HepG2 (cell line): ENCODE results near the gene ARHGAP10. TPM values are rescaled to one million over a fixed set of nuclear protein-coding genes. Genes with fewer than 3 reads are reported as not detected.

Experiments used
- ATAC-seq: fragments of 200-7000 bp; cut with Tn5 transposase; 3 replicates; pipeline ENCODE4 v1.9.1; 2020; ENCODE audit warnings: mild to moderate bottlenecking, moderate library complexity
- BruUV-seq: library from RNA; stranded (reverse); fragments of 400-500 nt; replicated peaks from 2 replicates; lab custom pipeline; 2021; lab: Mats Ljungman, UMichigan
- CTCF ChIA-PET: fragments of 300-600 bp; formaldehyde crosslinking; extraction: SDS; loops from one replicate; lab custom pipeline; 2021; ENCODE audit warnings: low total read pairs, inconsistent platforms, low intra/inter-chr PET ratio; lab: Yijun Ruan, JAX
- POLR2A ChIA-PET: fragments of 350-600 bp; sonication (Branson Sonifier 250); formaldehyde crosslinking; loops from one replicate; lab custom pipeline; 2020; ENCODE audit warnings: antibody characterized with exemption, inconsistent platforms; lab: Yijun Ruan, JAX
- DNase-seq: peaks from one replicate; pipeline ENCODE4 v3.0.0-alpha.2; 2015; ENCODE audit warnings: low spot score
- FAIRE-seq: peaks from 3 replicates; lab custom pipeline; 2011; peaks lifted over from hg19 to GRCh38; lab: Jason Lieb, UNC
- H2AFZ ChIP-seq: one replicate; pipeline ENCODE4 v1.6.1; 2011; ENCODE audit warnings: low read length, inconsistent platforms
- H3K27ac ChIP-seq: fragments of 300-600 bp; 3 replicates; pipeline ENCODE4 v1.8.0; 2011; ENCODE audit warnings: mixed run types, mild to moderate bottlenecking, mixed read lengths, low read length, inconsistent platforms; ENCODE audit not compliant: insufficient read depth; ENCODE audit errors: extremely low read length
- H3K27me3 ChIP-seq, 2 experiments: fragments of 200-600 bp in 1 of 2; 2 replicates in 1 of 2; 3 replicates in 1 of 2; pipeline versions ENCODE4 v1.6.0 to v1.8.0; 2011; ENCODE audit warnings: low read length in 2 of 2, mild to moderate bottlenecking in 2 of 2, moderate library complexity in 2 of 2, inconsistent platforms in 1 of 2; ENCODE audit not compliant: insufficient read depth in 2 of 2, control insufficient read depth in 1 of 2
- H3K36me3 ChIP-seq, 2 experiments: fragments of 200-600 bp in 1 of 2; replicated peaks in 1 of 2; 2 replicates in 1 of 2; 3 replicates in 1 of 2; pipeline versions ENCODE4 v1.5.1 to v1.8.0; 2011; ENCODE audit warnings: low read length in 2 of 2, inconsistent platforms in 1 of 2; ENCODE audit not compliant: insufficient read depth in 2 of 2, control insufficient read depth in 1 of 2
- H3K4me1 ChIP-seq: 2 replicates; pipeline ENCODE4 v1.5.1; 2012; ENCODE audit warnings: low read length, inconsistent platforms; ENCODE audit not compliant: insufficient read depth
- H3K4me2 ChIP-seq: 2 replicates; pipeline ENCODE4 v1.6.0; 2011; ENCODE audit warnings: low read depth, low read length, inconsistent platforms
- H3K4me3 ChIP-seq, 3 experiments: fragments of 200-600 bp in 1 of 3; sonication (generic), shearing (Covaris generic) in 1 of 3; replicated peaks in 1 of 3; 2 replicates each; pipeline ENCODE4 v1.5.1; 2011 to 2016; ENCODE audit warnings: low read length in 3 of 3, inconsistent platforms in 2 of 3, low read depth in 2 of 3, mild to moderate bottlenecking in 2 of 3, control low read depth in 1 of 3, mixed read lengths in 1 of 3; ENCODE audit not compliant: insufficient read depth in 1 of 3
- H3K79me2 ChIP-seq: one replicate; pipeline ENCODE4 v1.6.1; 2011; ENCODE audit warnings: low read length, inconsistent platforms; ENCODE audit not compliant: insufficient read depth
- H3K9ac ChIP-seq: 2 replicates; pipeline ENCODE4 v1.6.0; 2011; ENCODE audit warnings: mild to moderate bottlenecking, low read depth, low read length, inconsistent platforms; ENCODE audit not compliant: insufficient read depth
- H3K9me3 ChIP-seq: 2 replicates; pipeline ENCODE4 v1.5.1; 2012; ENCODE audit warnings: mild to moderate bottlenecking, low read length
- H4K20me1 ChIP-seq: 2 replicates; pipeline ENCODE4 v1.6.0; 2011; ENCODE audit warnings: inconsistent platforms, mild to moderate bottlenecking, low read length, moderate library complexity; ENCODE audit not compliant: insufficient read depth
- BRCA1 ChIP-seq: sonication (generic); formaldehyde crosslinking; IDR thresholded peaks from 2 replicates; pipeline ENCODE4 v1.4.0; 2020; ENCODE audit warnings: missing genetic modification reagents
- NCOA2 ChIP-seq: sonication (generic); formaldehyde crosslinking; IDR thresholded peaks from 2 replicates; pipeline ENCODE4 v1.8.0; 2022; ENCODE audit warnings: inconsistent platforms
- POLR2A ChIP-seq, 2 experiments: IDR thresholded peaks; 2 replicates each; pipeline ENCODE4 v1.6.1; 2011; ENCODE audit warnings: low read depth in 2 of 2, low read length in 2 of 2, mild to moderate bottlenecking in 1 of 2, moderate library complexity in 1 of 2; ENCODE audit not compliant: insufficient read depth in 1 of 2
- PRPF4 ChIP-seq: fragments of 200-400 bp; formaldehyde crosslinking; IDR thresholded peaks from 2 replicates; pipeline ENCODE4 v1.6.1; 2016; ENCODE audit warnings: low read length, low read depth; ENCODE audit not compliant: poor library complexity, severe bottlenecking
- SIN3B ChIP-seq: fragments of 150-350 bp; IDR thresholded peaks from 2 replicates; pipeline ENCODE4 v1.6.1; 2014; ENCODE audit warnings: low read length
- TARDBP ChIP-seq: sonication (generic); formaldehyde crosslinking; IDR thresholded peaks from 2 replicates; pipeline ENCODE4 v1.8.0; 2022; ENCODE audit warnings: mild to moderate bottlenecking, missing genetic modification reagents
- YEATS2 ChIP-seq: sonication (generic); formaldehyde crosslinking; IDR thresholded peaks from 2 replicates; pipeline ENCODE4 v1.4.0; 2020; ENCODE audit warnings: missing genetic modification reagents, borderline replicate concordance
- ZC3H4 ChIP-seq: sonication (generic); formaldehyde crosslinking; IDR thresholded peaks from 2 replicates; pipeline ENCODE4 v1.4.0; 2020; ENCODE audit warnings: missing genetic modification reagents, borderline replicate concordance
- ZFAT ChIP-seq: sonication (generic); formaldehyde crosslinking; conservative IDR thresholded peaks from 2 replicates; pipeline ENCODE4 v1.8.1; 2023; ENCODE audit warnings: missing genetic modification reagents, inconsistent platforms
- ZNF138 ChIP-seq: sonication (generic); formaldehyde crosslinking; IDR thresholded peaks from 2 replicates; pipeline ENCODE4 v1.5.0; 2020; ENCODE audit warnings: mild to moderate bottlenecking, low read depth, missing genetic modification reagents
- ZNF235 ChIP-seq: sonication (generic); formaldehyde crosslinking; IDR thresholded peaks from 2 replicates; pipeline ENCODE4 v1.8.1; 2023; ENCODE audit warnings: mild to moderate bottlenecking, missing genetic modification reagents, borderline replicate concordance
- ZNF562 ChIP-seq: sonication (generic); formaldehyde crosslinking; IDR thresholded peaks from 2 replicates; pipeline ENCODE4 v1.8.0; 2022; ENCODE audit warnings: missing genetic modification reagents, borderline replicate concordance
- ZNF607 ChIP-seq: sonication (generic); formaldehyde crosslinking; IDR thresholded peaks from 2 replicates; pipeline ENCODE4 v1.5.1; 2020; ENCODE audit warnings: missing genetic modification reagents, mild to moderate bottlenecking, borderline replicate concordance
- WGBS: methylation state at CpG from one replicate; pipeline ENCODE4 v1.1.6; 2017; ENCODE audit warnings: low lambda C conversion rate; 5-methylcytosine and 5-hydroxymethylcytosine counted together
- in situ Hi-C: cut with HindIII; loops from 2 replicates; pipeline ENCODE4 v1.10.0; 2017; ENCODE audit warnings: low pct_unique_long_range_greater_than_20kb; ENCODE audit not compliant: extremely low pct_ligation_motif_present
- intact Hi-C: fragments of 100-400 bp; cut with micrococcal nuclease; formaldehyde crosslinking; loops from one replicate; pipeline ENCODE4 v1.10.0; 2022; ENCODE audit not compliant: unreplicated experiment
- polyA plus RNA-seq, 8 experiments: library from polyadenylated mRNA; depleted of rRNA in 3 of 8; stranded (reverse) in 7 of 8; unstranded in 1 of 8; fragments of >200 nt; fragmentation: Illumina TruSeq in 4 of 8; extraction: Trizol in 4 of 8; gene quantifications; 2 replicates each; pipeline versions ENCODE4 v1.2.1 to v1.2.3, GENCODE V29; 2011 to 2016; ENCODE audit warnings: low read depth in 4 of 8, missing spikeins in 1 of 8, mixed read lengths in 1 of 8; ENCODE audit not compliant: insufficient read depth in 1 of 8
- total RNA-seq, 5 experiments: library from RNA; depleted of rRNA; stranded (reverse); fragments of >200 nt; fragmentation: Illumina TruSeq; extraction: Trizol; gene quantifications; 2 replicates each; pipeline ENCODE4 v1.2.3, GENCODE V29; 2016; ENCODE audit warnings: low read depth in 1 of 5
- TF ChIP-seq, protein P1 (sequence below): sonication (generic); formaldehyde crosslinking; IDR thresholded peaks from 2 replicates; pipeline ENCODE4 v1.5.0; 2020; ENCODE audit warnings: missing genetic modification reagents
- TF ChIP-seq, protein P2 (sequence below): sonication (generic); formaldehyde crosslinking; IDR thresholded peaks from 2 replicates; pipeline ENCODE4 v1.8.1; 2023; ENCODE audit warnings: mild to moderate bottlenecking, missing genetic modification reagents
- TF ChIP-seq, protein P3 (sequence below): sonication (generic); formaldehyde crosslinking; IDR thresholded peaks from 2 replicates; pipeline ENCODE4 v1.4.0; 2020; ENCODE audit warnings: mild to moderate bottlenecking, missing genetic modification reagents
- TF ChIP-seq, protein P4 (sequence below): IDR thresholded peaks from 2 replicates; pipeline ENCODE4 v1.6.1; 2016; ENCODE audit warnings: mild to moderate bottlenecking

Gene ARHGAP10
- total and polyA plus RNA-seq, 2 of the 13 experiments (the other 11 are each of a cell fraction or from before 2014, with no cell fraction given) = 0.45 to 1.6 TPM

GRCh38 chr4:148108766-148109165 is 376.9 kb downstream of the ARHGAP10 start:
- H3K27ac ChIP-seq = no peak overlapping the region
- TF ChIP-seq, protein P1, sequence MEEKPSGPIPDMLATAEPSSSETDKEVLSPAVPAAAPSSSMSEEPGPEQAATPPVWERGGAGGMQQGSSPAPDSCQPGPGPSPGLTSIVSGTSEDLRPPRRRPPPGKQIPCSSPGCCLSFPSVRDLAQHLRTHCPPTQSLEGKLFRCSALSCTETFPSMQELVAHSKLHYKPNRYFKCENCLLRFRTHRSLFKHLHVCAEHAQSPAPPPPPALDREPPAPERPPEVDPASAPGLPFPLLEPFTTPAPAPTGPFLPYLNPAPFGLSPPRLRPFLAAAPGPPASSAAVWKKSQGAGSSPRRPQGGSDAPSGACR (CRISPR knock-in tag) = no peak
- no peak for TF ChIP-seq ZNF235 (CRISPR knock-in tag)
- no peak for TF ChIP-seq POLR2A (IDR thresholded peaks at IDR 0.05; ENCODE audit: insufficient read depth in 1 of 2, low read depth in 2 of 2, low read length in 2 of 2)
- TF ChIP-seq YEATS2 (CRISPR knock-in tag) = no peak
- TF ChIP-seq NCOA2 (CRISPR knock-in tag) = no peak
- no peak for TF ChIP-seq BRCA1
- TF ChIP-seq ZNF562 (CRISPR knock-in tag) = no peak
- TF ChIP-seq ZNF607 = no peak
- TF ChIP-seq, all 625 proteins: peak for 0
- H2AFZ ChIP-seq = no peak overlapping the region
- DNase-seq (no peak), FAIRE-seq (no peak), ATAC-seq (no peak)
- H3K9ac ChIP-seq = no peak overlapping the region
- no peaks in the 10 kb centered on the region for H3K9me3 ChIP-seq
- no peak overlapping the region for H3K4me3 ChIP-seq
- WGBS = 62% methylated on average over 7 of the region's 7 CpGs
- BruUV-seq = no TSS peak
- H3K4me2 ChIP-seq = no peak overlapping the region
- in situ Hi-C loops (no loop called here), intact Hi-C loops (no loop called here)
- no peaks in the 10 kb centered on the region for H3K4me1 ChIP-seq
- no peaks in the 10 kb centered on the region for H4K20me1 ChIP-seq
- ChIA-PET POLR2A (no interaction called here), CTCF (no interaction called here)
- H3K27me3 ChIP-seq = no peaks in the 10 kb centered on the region
- no peaks in the 10 kb centered on the region for H3K36me3 ChIP-seq
- no peaks in the 10 kb centered on the region for H3K79me2 ChIP-seq

DNA sequence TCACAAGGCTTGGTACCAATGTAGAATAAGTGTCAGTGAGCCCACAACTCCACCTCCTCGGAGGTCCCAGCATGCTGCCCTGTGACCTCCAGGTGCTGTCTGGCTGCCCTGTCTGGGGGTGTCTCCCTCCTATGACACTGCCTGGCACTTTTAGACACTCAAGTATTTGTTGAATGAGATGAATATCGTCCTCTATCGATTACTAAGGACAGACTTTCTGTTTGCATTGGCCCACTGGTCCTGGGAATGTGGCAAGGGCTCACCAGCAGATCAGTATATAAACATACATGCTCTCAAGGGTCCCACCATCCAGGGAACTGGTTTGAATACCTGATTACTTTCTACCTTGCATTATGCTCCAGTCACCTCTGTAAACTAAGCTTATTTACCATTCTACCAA is 377.3 kb downstream of the ARHGAP10 start:
- ATAC-seq (no peak), DNase-seq (no peak), FAIRE-seq (no peak)
- no peak overlapping the region for H3K4me2 ChIP-seq
- H3K4me3 ChIP-seq = no peak overlapping the region
- H4K20me1 ChIP-seq = no peaks in the 10 kb centered on the region
- no peak overlapping the region for H2AFZ ChIP-seq
- no peak overlapping the region for H3K9ac ChIP-seq
- intact Hi-C loops = no loop called here
- no peaks in the 10 kb centered on the region for H3K9me3 ChIP-seq
- POLR2A ChIA-PET = no interaction called here
- no peaks in the 10 kb centered on the region for H3K4me1 ChIP-seq
- 0% methylated on average over 3 of the region's 3 CpGs for WGBS
- no peak overlapping the region for H3K27ac ChIP-seq
- H3K27me3 ChIP-seq = no peaks in the 10 kb centered on the region
- CTCF ChIA-PET = no interaction called here
- BruUV-seq = no TSS peak
- H3K79me2 ChIP-seq = no peaks in the 10 kb centered on the region
- in situ Hi-C loops = no loop called here
- no peaks in the 10 kb centered on the region for H3K36me3 ChIP-seq
- no peak for TF ChIP-seq PRPF4
- TF ChIP-seq TARDBP = no peak
- TF ChIP-seq, protein P2, sequence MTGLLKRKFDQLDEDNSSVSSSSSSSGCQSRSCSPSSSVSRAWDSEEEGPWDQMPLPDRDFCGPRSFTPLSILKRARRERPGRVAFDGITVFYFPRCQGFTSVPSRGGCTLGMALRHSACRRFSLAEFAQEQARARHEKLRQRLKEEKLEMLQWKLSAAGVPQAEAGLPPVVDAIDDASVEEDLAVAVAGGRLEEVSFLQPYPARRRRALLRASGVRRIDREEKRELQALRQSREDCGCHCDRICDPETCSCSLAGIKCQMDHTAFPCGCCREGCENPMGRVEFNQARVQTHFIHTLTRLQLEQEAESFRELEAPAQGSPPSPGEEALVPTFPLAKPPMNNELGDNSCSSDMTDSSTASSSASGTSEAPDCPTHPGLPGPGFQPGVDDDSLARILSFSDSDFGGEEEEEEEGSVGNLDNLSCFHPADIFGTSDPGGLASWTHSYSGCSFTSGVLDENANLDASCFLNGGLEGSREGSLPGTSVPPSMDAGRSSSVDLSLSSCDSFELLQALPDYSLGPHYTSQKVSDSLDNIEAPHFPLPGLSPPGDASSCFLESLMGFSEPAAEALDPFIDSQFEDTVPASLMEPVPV = no peak
- TF ChIP-seq ZNF138 (CRISPR knock-in tag) = no peak
- TF ChIP-seq, protein P3, sequence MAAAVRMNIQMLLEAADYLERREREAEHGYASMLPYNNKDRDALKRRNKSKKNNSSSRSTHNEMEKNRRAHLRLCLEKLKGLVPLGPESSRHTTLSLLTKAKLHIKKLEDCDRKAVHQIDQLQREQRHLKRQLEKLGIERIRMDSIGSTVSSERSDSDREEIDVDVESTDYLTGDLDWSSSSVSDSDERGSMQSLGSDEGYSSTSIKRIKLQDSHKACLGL = no peak
- TF ChIP-seq ZC3H4 (CRISPR knock-in tag) = no peak
- TF ChIP-seq ZFAT (CRISPR knock-in tag) = no peak
- TF ChIP-seq, protein P4, sequence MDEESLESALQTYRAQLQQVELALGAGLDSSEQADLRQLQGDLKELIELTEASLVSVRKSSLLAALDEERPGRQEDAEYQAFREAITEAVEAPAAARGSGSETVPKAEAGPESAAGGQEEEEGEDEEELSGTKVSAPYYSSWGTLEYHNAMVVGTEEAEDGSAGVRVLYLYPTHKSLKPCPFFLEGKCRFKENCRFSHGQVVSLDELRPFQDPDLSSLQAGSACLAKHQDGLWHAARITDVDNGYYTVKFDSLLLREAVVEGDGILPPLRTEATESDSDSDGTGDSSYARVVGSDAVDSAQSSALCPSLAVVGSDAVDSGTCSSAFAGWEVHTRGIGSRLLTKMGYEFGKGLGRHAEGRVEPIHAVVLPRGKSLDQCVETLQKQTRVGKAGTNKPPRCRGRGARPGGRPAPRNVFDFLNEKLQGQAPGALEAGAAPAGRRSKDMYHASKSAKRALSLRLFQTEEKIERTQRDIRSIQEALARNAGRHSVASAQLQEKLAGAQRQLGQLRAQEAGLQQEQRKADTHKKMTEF (CRISPR knock-in tag) = no peak
- TF ChIP-seq SIN3B = no peak
